GM12878 (cell line): ENCODE data around the gene POLD2.

Source experiments
- BCL11A ChIP-seq: IDR thresholded peaks from 2 replicates; pipeline ENCODE4 v1.6.1; 2011; ENCODE audit warnings: low read depth, low read length
- CREB1 ChIP-seq: IDR thresholded peaks from 2 replicates; pipeline ENCODE4 v1.6.1; 2012; ENCODE audit warnings: low read depth, mild to moderate bottlenecking, inconsistent platforms
- MYB ChIP-seq: fragments of 150-350 bp; IDR thresholded peaks from 2 replicates; pipeline ENCODE4 v1.6.1; 2014; ENCODE audit warnings: mild to moderate bottlenecking, low read depth, low read length, borderline replicate concordance
- MYC ChIP-seq: IDR thresholded peaks from 2 replicates; pipeline ENCODE4 v1.6.1; 2011; ENCODE audit warnings: mild to moderate bottlenecking, low read length, moderate library complexity, inconsistent platforms; ENCODE audit not compliant: insufficient read depth, insufficient replicate concordance, insufficient read length, severe bottlenecking
- NFYA ChIP-seq: IDR thresholded peaks from 2 replicates; pipeline ENCODE4 v1.6.1; 2011; ENCODE audit warnings: low read depth, mild to moderate bottlenecking, low read length, improper control_type of control experiment, borderline replicate concordance
- NR2C2 ChIP-seq: IDR thresholded peaks from 2 replicates; pipeline ENCODE4 v1.6.1; 2011; ENCODE audit warnings: borderline replicate concordance, low read depth; ENCODE audit not compliant: control insufficient read depth, insufficient read length
- POLR2A ChIP-seq: IDR thresholded peaks from 2 replicates; pipeline ENCODE4 v1.6.1; 2011; ENCODE audit warnings: low read depth, mild to moderate bottlenecking, low read length
- POLR2AphosphoS5 ChIP-seq: IDR thresholded peaks from 2 replicates; pipeline ENCODE4 v1.6.1; 2011; ENCODE audit warnings: mild to moderate bottlenecking, low read length, inconsistent platforms
- RAD51 ChIP-seq: fragments of 450-650 bp; IDR thresholded peaks from 2 replicates; pipeline ENCODE4 v1.6.1; 2016; ENCODE audit warnings: moderate library complexity, mild to moderate bottlenecking, inconsistent platforms
- SMC3 ChIP-seq: IDR thresholded peaks from 2 replicates; pipeline ENCODE4 v1.6.1; 2011; ENCODE audit warnings: low read length, improper control_type of control experiment, borderline replicate concordance
- ZBED1 ChIP-seq: IDR thresholded peaks from 2 replicates; pipeline ENCODE4 v1.6.1; 2016; ENCODE audit warnings: borderline replicate concordance
- ZBTB33 ChIP-seq: fragments of 450-650 bp; IDR thresholded peaks from 2 replicates; pipeline ENCODE4 v1.6.1; 2017; ENCODE audit warnings: mild to moderate bottlenecking
- TF ChIP-seq, protein P1 (sequence below), 3 experiments: IDR thresholded peaks in 2 of 3; conservative IDR thresholded peaks in 1 of 3; 2 replicates each; pipeline ENCODE4 v1.5.1; 2011; ENCODE audit warnings: low read depth in 3 of 3, low read length in 3 of 3, mild to moderate bottlenecking in 3 of 3, control low read depth in 2 of 3, moderate library complexity in 2 of 3, inconsistent platforms in 1 of 3, mixed read lengths in 1 of 3; ENCODE audit not compliant: control insufficient read depth in 2 of 3, insufficient read depth in 1 of 3; ENCODE audit errors: extremely low read depth in 1 of 3
- TF ChIP-seq, protein P2 (sequence below): fragments of 450-650 bp; IDR thresholded peaks from 2 replicates; pipeline ENCODE4 v1.6.1; 2016; ENCODE audit warnings: mild to moderate bottlenecking

DNA sequence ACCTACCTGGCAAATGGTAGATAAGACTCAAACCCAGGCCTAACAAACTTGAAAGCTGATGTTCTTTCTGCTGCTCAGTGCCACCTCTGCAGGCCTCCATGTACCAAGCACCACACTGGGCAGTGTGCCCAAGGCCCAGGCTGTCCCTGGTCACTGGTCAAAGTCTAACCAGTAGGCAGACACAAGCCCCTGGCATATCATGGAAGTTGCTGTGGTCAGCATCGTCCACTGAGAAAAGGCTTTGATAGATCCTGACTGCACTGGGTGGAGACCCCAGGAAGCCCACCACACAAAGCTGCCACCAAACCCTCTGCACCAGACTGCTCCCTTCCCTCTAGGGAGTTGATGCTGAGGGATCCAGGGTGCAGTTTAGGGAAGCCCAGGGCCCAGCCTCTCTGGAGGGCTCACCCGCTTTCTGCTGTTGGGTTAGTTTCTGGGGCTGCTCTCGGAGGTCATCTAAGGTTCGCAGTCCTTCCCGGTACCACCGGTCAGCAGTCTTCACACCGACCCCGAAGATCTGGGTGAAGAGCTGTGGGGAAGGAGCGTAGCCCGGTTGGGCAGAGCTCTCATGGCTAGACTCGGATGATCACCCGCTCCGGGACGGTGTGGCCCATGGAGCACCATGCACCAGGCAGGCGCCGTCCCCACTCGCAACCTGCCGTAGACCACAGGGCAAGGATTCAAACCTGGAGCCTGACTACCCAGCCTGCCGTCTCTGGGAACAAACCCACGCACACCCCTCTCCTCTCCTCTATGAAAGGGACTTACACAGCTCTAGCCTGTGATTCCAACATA lies 47.0 kb downstream of the POLD2 start:
- TF ChIP-seq POLR2AphosphoS5 = no peak
- TF ChIP-seq NR2C2 = no peak
- TF ChIP-seq BCL11A = no peak
- TF ChIP-seq NFYA = no peak
- no peak for TF ChIP-seq ZBED1
- TF ChIP-seq POLR2A = no peak
- TF ChIP-seq MYB = no peak
- no peak for TF ChIP-seq MYC
- TF ChIP-seq, protein P1, sequence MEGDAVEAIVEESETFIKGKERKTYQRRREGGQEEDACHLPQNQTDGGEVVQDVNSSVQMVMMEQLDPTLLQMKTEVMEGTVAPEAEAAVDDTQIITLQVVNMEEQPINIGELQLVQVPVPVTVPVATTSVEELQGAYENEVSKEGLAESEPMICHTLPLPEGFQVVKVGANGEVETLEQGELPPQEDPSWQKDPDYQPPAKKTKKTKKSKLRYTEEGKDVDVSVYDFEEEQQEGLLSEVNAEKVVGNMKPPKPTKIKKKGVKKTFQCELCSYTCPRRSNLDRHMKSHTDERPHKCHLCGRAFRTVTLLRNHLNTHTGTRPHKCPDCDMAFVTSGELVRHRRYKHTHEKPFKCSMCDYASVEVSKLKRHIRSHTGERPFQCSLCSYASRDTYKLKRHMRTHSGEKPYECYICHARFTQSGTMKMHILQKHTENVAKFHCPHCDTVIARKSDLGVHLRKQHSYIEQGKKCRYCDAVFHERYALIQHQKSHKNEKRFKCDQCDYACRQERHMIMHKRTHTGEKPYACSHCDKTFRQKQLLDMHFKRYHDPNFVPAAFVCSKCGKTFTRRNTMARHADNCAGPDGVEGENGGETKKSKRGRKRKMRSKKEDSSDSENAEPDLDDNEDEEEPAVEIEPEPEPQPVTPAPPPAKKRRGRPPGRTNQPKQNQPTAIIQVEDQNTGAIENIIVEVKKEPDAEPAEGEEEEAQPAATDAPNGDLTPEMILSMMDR (IDR thresholded peaks at IDR 0.05 in 2 of 3, conservative IDR thresholded peaks at IDR 0.05 in 1 of 3; ENCODE audit: control insufficient read depth in 2 of 3, extremely low read depth in 1 of 3, insufficient read depth in 1 of 3, low read depth in 3 of 3, low read length in 3 of 3) = no peak
- TF ChIP-seq SMC3 = no peak
- no peak for TF ChIP-seq CREB1
- TF ChIP-seq, protein P2, sequence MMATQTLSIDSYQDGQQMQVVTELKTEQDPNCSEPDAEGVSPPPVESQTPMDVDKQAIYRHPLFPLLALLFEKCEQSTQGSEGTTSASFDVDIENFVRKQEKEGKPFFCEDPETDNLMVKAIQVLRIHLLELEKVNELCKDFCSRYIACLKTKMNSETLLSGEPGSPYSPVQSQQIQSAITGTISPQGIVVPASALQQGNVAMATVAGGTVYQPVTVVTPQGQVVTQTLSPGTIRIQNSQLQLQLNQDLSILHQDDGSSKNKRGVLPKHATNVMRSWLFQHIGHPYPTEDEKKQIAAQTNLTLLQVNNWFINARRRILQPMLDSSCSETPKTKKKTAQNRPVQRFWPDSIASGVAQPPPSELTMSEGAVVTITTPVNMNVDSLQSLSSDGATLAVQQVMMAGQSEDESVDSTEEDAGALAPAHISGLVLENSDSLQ = no peak
- no peak for TF ChIP-seq RAD51
- no peak for TF ChIP-seq ZBTB33
